GM23248 (cell line): ENCODE data around the gene CRB1. TPM values are rescaled to one million over a fixed set of nuclear protein-coding genes. Genes with fewer than 3 reads are reported as not detected.

ENCODE experiments used
- DNase-seq: peaks from one replicate; pipeline ENCODE4 v3.0.0-alpha.2; 2015
- H2AFZ ChIP-seq: fragments of 200-600 bp; sonication (generic); 2 replicates; pipeline ENCODE4 v1.6.1; 2016; ENCODE audit warnings: antibody characterized with exemption
- H3F3A ChIP-seq: fragments of 200-600 bp; sonication (generic); 2 replicates; pipeline ENCODE4 v1.6.1; 2016; ENCODE audit warnings: mild to moderate bottlenecking, antibody characterized with exemption, mixed run types; ENCODE audit not compliant: insufficient read depth
- H3K27ac ChIP-seq: fragments of 200-600 bp; sonication (generic); 2 replicates; pipeline ENCODE4 v1.5.1; 2016; ENCODE audit warnings: mild to moderate bottlenecking
- H3K27me3 ChIP-seq: fragments of 200-600 bp; sonication (generic); replicated peaks from 2 replicates; pipeline ENCODE4 v1.6.1; 2016; ENCODE audit warnings: mild to moderate bottlenecking; ENCODE audit not compliant: insufficient read depth
- H3K36me3 ChIP-seq: fragments of 200-600 bp; sonication (generic); 2 replicates; pipeline ENCODE4 v1.6.1; 2016; ENCODE audit warnings: low read depth, mild to moderate bottlenecking
- H3K4me1 ChIP-seq: fragments of 200-600 bp; sonication (generic); 2 replicates; pipeline ENCODE4 v1.6.1; 2016; ENCODE audit warnings: mild to moderate bottlenecking; ENCODE audit not compliant: insufficient read depth
- H3K4me2 ChIP-seq: fragments of 200-600 bp; sonication (generic); one replicate; pipeline ENCODE4 v1.6.1; 2016; ENCODE audit warnings: mild to moderate bottlenecking; ENCODE audit not compliant: unreplicated experiment
- H3K4me3 ChIP-seq: fragments of 200-600 bp; sonication (generic); 2 replicates; pipeline ENCODE4 v1.5.1; 2016; ENCODE audit warnings: mild to moderate bottlenecking
- H3K79me2 ChIP-seq: fragments of 200-600 bp; sonication (generic); 2 replicates; pipeline ENCODE4 v1.6.1; 2016; ENCODE audit warnings: mild to moderate bottlenecking; ENCODE audit not compliant: insufficient read depth
- H3K9ac ChIP-seq: fragments of 200-600 bp; sonication (generic); 2 replicates; pipeline ENCODE4 v1.6.1; 2016; ENCODE audit warnings: mild to moderate bottlenecking
- H3K9me2 ChIP-seq: fragments of 200-600 bp; sonication (generic); 2 replicates; pipeline ENCODE4 v1.6.1; 2016; ENCODE audit warnings: mixed run types, mild to moderate bottlenecking, moderate library complexity; ENCODE audit not compliant: insufficient read depth
- H3K9me3 ChIP-seq: fragments of 200-600 bp; sonication (generic); one replicate; pipeline ENCODE4 v1.6.1; 2017; ENCODE audit warnings: low read depth
- H4K20me1 ChIP-seq: fragments of 200-600 bp; sonication (generic); 2 replicates; pipeline ENCODE4 v1.6.0; 2016; ENCODE audit not compliant: insufficient read depth
- EZH2 ChIP-seq: fragments of 200-600 bp; sonication (generic); IDR thresholded peaks from 2 replicates; pipeline ENCODE4 v1.6.1; 2018; ENCODE audit warnings: antibody characterized with exemption, mild to moderate bottlenecking; ENCODE audit not compliant: insufficient read depth, poor library complexity, severe bottlenecking
- EZH2phosphoT487 ChIP-seq: fragments of 200-600 bp; sonication (generic); IDR thresholded peaks from 2 replicates; pipeline ENCODE4 v1.6.1; 2018; ENCODE audit warnings: antibody characterized with exemption, moderate library complexity, mild to moderate bottlenecking, low read depth; ENCODE audit not compliant: insufficient read depth
- WGBS, 2 experiments: methylation state at CpG; one replicate each; pipeline ENCODE4 v1.1.6; 2015 to 2017; ENCODE audit warnings: low lambda C conversion rate in 2 of 2, low coverage in 1 of 2; ENCODE audit errors: missing lambda C conversion rate in 2 of 2; 5-methylcytosine and 5-hydroxymethylcytosine counted together
- in situ Hi-C: fragments of 300-500 bp; cut with MboI; formaldehyde crosslinking; loops from 2 replicates; pipeline ENCODE4 v1.15.0; 2020
- polyA plus RNA-seq: library from polyadenylated mRNA; unstranded; fragments of >200 nt; fragmentation: Nextera tagmentation; extraction: Ambion mirVana; gene quantifications from 2 replicates; pipeline ENCODE4 v1.2.1, GENCODE V29; 2016
- total RNA-seq: library from RNA; depleted of rRNA; stranded (reverse); fragments of >200 nt; shearing (Covaris generic); gene quantifications from 2 replicates; pipeline ENCODE4 v1.2.3, GENCODE V29; 2014

CRB1 gene
- total and polyA plus RNA-seq, 2 experiments from 2014 or later: 0.11 TPM; not detected in 1

- Histone ChIP-seq H3K4me2 (no peak overlapping the region), H3K9me3 (no peaks in the 10 kb centered on the region), H3K36me3 (no peaks in the 10 kb centered on the region), H3K27ac (no peak overlapping the region), H3K27me3 (no peaks in the 10 kb centered on the region), H3K9ac (no peak overlapping the region), H2AFZ (no peak overlapping the region), H4K20me1 (no peaks in the 10 kb centered on the region), H3K4me3 (no peak overlapping the region), H3K9me2 (no peaks in the 10 kb centered on the region), H3K79me2 (no peaks in the 10 kb centered on the region), H3F3A (no peaks in the 10 kb centered on the region), H3K4me1 (no peaks in the 10 kb centered on the region)
- no peak for DNase-seq
- no peak for TF ChIP-seq EZH2
- TF ChIP-seq EZH2phosphoT487: no peak
- WGBS, 2 experiments: 93% methylated on average over 3 of the region's 3 CpGs
- in situ Hi-C loops: no loop called here
Measured at GRCh38 chr1:197437601-197438000, 169.5 kb downstream of the CRB1 start.

GRCh38 chr1:197438010-197438790 lies 170.1 kb downstream of the CRB1 start:
- 11 to 15% methylated on average over 3 of the region's 3 CpGs for WGBS, 2 experiments
- Histone ChIP-seq H3K4me2 (no peak overlapping the region), H3K4me1 (no peaks in the 10 kb centered on the region), H3K9ac (no peak overlapping the region), H3F3A (no peaks in the 10 kb centered on the region), H4K20me1 (no peaks in the 10 kb centered on the region), H3K36me3 (no peaks in the 10 kb centered on the region), H2AFZ (no peak overlapping the region), H3K9me3 (no peaks in the 10 kb centered on the region), H3K9me2 (no peaks in the 10 kb centered on the region), H3K4me3 (no peak overlapping the region), H3K27me3 (no peaks in the 10 kb centered on the region), H3K27ac (no peak overlapping the region), H3K79me2 (no peaks in the 10 kb centered on the region)
- in situ Hi-C loops: no loop called here
- TF ChIP-seq EZH2: no peak
- TF ChIP-seq EZH2phosphoT487: no peak
- DNase-seq: peak; percentile 46

- no peak overlapping the region for H3K9ac ChIP-seq
- H3K79me2 ChIP-seq: no peaks in the 10 kb centered on the region
- no peaks in the 10 kb centered on the region for H3F3A ChIP-seq
- WGBS, 2 experiments: 16 to 18% methylated on average over 4 of the region's 4 CpGs
- TF ChIP-seq EZH2phosphoT487 (no peak), EZH2 (no peak)
- H3K4me3 ChIP-seq: no peak overlapping the region
- H3K36me3 ChIP-seq: no peaks in the 10 kb centered on the region
- H3K4me2 ChIP-seq: no peak overlapping the region
- H3K9me2 ChIP-seq: no peaks in the 10 kb centered on the region
- H4K20me1 ChIP-seq: no peaks in the 10 kb centered on the region
- H3K9me3 ChIP-seq: no peaks in the 10 kb centered on the region
- in situ Hi-C loops: no loop called here
- no peak overlapping the region for H3K27ac ChIP-seq
- H3K27me3 ChIP-seq: no peaks in the 10 kb centered on the region
- no peaks in the 10 kb centered on the region for H3K4me1 ChIP-seq
- DNase-seq: no peak
- no peak overlapping the region for H2AFZ ChIP-seq
Measured at GRCh38 chr1:197439708-197440280, 171.7 kb downstream of the CRB1 start.

GRCh38 chr1:197440715-197441114 lies 172.7 kb downstream of the CRB1 start:
- no peaks in the 10 kb centered on the region for H3K9me2 ChIP-seq
- H4K20me1 ChIP-seq: no peaks in the 10 kb centered on the region
- TF ChIP-seq EZH2: no peak
- TF ChIP-seq EZH2phosphoT487: no peak
- no peaks in the 10 kb centered on the region for H3F3A ChIP-seq
- H3K27ac ChIP-seq: no peak overlapping the region
- no peak overlapping the region for H3K9ac ChIP-seq
- DNase-seq: no peak
- no peaks in the 10 kb centered on the region for H3K79me2 ChIP-seq
- H3K27me3 ChIP-seq: no peaks in the 10 kb centered on the region
- H3K4me2 ChIP-seq: no peak overlapping the region
- H3K9me3 ChIP-seq: no peaks in the 10 kb centered on the region
- 44 to 51% methylated on average over 2 of the region's 2 CpGs for WGBS, 2 experiments
- H3K4me3 ChIP-seq: no peak overlapping the region
- no peaks in the 10 kb centered on the region for H3K4me1 ChIP-seq
- no peaks in the 10 kb centered on the region for H3K36me3 ChIP-seq
- in situ Hi-C loops: no loop called here
- no peak overlapping the region for H2AFZ ChIP-seq
